Activated CD4-positive, alpha-beta T cell treated with anti-CD3 and anti-CD28 coated beads for 1 hour (primary cell): ENCODE results near the gene GDF10.

Experiments used
- DNase-seq: peaks from one replicate; pipeline ENCODE4 v3.0.0-alpha.2; 2020

The GDF10 gene

GRCh38 chr10:47269294-47269693 is 30.7 kb upstream of the GDF10 start:
- no peak for DNase-seq

GRCh38 chr10:47276071-47276470 is 23.9 kb upstream of the GDF10 start:
- no peak for DNase-seq

DNA sequence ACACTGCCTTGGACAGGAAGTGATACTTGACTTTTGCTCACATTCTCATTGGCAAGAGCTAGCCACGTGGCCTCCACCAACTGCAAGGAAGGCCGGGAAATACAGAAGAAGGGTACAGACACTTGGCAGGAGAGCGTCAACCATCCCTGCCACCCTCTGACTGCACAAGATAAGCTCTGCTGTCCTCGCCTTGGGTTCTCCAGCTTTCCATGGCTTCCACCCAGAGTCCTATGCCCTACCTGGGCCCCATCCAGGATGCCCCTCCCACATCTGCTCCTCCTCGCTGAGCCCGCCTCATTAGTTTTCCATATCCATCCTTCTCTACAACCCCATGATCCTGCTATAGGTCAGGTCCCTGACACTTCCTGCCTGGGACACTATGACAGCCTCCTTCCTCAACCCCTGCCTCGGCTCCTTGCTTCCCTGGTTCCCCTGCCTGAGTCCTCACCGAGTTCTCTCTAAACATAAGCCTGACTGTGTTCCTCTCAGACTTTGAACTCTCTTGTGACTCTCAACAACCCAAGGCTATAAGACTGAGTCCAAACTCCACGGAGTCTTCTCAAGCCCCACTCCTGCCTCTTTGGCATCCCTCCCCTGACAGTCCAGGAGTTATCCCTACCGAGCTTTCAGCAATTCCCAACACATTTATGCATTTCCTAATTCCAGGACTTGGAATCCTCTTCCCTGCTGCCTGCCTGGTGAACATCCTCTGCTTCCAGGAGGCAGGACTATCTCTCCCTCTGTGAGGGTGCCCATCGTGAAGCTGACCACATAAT is 23.2 kb upstream of the GDF10 start:
- DNase-seq, result no peak

GRCh38 chr10:47277352-47278151 is 22.4 kb upstream of the GDF10 start:
- DNase-seq, result peak; percentile 25

DNA sequence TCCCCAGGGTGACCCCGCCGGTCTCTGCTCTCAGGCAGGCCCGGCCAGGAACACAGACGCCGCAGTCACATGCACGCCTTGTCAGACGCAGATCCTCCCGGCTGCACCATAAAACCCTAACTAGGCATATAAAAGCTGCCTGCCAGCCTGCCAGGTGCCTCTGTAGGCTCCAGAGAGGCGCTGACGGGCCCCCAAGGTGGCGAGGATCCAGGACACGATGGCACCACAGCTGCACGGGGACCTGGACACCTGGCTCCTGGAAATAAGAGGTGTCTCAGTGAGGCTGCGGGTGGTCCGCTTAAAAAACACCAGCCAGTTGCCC is 21.9 kb upstream of the GDF10 start:
- no peak for DNase-seq

- DNase-seq, result no peak
Observed at GRCh38 chr10:47278720-47279119, 21.3 kb upstream of the GDF10 start.

DNA sequence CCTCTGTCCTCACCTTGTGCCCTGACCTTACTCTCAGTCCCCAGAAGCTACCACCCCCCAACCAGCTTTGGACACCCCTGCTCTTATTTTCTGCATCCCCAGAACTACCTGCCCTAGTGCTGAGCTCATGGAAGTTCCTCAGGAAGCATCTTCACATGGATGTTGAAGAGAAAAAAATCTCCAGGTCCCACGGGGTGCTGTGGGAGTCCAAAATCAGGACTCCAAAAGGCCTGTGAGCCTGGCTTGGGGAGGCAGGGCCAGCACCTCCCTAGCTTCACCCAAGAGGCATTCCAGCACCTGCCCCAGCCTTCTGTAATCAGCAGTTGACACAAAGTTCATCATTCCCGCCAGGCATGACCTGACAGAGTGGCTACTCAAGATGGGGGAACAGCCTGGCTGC is 20.7 kb upstream of the GDF10 start:
- DNase-seq, result no peak

DNA sequence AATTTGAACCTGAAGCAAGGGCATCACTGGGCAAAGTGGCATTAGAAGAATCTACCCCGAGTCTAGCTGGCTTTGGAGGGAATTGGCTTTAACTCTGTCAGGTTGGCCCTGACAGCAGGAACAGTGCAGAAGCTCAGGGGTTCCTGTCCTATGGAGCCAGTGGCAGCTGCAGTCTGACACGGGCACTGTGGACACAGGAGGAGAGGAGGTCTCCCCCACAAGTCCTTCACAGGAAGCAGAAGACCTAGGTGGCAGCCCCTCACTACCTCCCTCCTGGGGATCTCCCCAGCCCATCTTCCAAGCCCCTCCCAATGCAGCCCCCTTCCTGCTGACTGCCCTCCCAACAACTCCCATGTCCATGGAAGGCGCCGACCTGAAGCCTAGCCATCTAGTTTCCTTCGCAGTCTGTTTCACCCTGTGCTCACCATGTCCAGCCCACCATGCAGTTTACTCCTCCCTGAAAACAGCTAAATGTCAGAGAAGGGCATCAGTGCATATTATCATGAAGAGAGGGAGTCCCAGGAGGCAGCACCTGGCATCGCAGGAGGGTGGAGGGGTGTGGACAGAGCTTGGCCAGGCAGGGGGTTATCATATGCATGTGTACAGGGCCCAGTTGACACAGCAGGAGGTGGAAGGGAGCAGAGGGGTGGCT is 17.9 kb upstream of the GDF10 start:
- DNase-seq, result no peak

- no peak for DNase-seq
Observed at GRCh38 chr10:47282657-47283018, 17.4 kb upstream of the GDF10 start.

DNA sequence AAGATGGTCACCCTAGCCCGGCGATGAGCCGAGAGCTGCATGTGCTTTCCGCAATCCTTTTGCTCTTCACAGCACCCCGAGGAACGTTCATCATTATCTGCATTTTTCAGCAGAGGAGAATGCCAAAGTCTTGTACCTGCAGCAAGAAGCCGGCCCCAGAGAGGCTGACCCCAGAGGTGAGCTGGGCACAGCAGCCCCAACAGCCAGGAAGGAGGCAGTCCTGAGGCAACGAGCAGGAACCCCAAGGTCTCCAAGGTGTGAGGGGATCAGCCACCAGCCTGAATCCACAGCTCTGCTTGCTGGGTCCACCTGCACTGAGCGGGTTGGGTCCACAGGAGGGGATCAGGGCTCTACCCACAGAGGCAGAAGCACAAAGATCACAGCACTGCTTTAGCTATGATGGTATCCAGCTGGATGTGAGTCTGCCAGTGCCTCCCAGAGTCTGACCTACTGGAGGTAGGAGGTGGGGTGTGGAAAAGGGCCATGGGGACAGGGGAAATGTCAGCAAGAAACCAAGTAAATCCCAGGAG is 16.8 kb upstream of the GDF10 start:
- DNase-seq, result no peak

DNA sequence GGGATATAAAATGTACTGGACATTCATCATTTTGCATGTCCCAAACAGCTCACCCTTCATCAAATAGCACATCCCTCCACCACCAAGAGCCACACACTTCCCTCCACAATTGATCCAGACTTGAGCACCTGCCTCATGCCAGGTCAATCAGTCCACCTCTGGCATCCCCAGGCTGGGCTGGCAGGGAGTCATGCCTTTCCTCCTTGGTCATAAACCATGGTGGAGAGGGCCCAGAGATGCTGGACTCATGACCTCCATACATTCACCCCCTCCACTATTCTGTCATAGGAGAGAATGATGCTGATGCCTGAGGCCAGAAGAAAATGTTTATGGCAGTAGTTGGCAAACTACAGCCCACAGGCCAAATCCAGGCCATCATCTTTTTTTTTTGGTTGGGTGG is 16.1 kb upstream of the GDF10 start:
- DNase-seq, result no peak

- DNase-seq, result no peak
Observed at GRCh38 chr10:47285381-47286115, 14.4 kb upstream of the GDF10 start.

DNA sequence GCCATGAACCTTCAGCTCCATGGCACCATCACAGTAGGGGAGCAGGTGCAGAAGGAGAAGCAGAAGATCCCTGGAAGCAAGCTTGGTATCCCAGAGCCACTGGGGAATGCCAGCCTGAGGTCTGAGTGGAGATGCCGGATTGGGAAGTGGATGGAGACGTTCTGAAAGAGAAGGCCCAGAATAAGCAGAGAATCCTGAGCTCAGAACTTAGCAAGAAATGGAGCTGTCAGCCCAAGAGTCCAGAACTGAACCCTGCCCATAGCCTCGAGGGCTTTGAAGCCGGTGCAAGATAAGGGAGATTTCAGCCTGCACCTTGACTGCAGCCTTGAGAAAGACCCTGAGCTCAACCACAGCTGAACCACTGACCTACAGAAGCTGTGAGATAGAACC is 13.9 kb upstream of the GDF10 start:
- DNase-seq, result no peak

- DNase-seq, result no peak
Observed at GRCh38 chr10:47286591-47287315, 13.2 kb upstream of the GDF10 start.

DNA sequence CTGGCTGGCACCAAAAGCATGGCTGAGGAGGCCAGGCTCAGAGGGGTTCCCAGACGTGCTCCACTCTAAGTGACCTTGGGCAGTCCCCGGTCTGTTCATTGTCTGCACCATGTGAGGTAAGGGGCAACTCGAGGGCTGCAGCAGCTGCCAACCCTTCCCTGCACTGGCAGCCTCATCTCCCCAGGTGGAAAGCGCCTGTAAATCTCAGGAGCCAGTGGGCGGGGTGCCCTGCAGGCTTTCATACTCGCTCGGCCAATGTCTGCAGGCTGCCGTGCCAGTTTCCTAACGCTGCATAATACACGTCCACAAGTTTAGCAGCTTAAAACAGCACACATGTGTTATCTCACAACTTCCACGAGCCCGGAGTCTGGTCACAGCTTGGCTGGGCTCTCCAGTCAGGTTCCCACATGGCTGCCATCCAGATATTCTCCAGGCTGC is 12.6 kb upstream of the GDF10 start:
- no peak for DNase-seq

- no peak for DNase-seq
Observed at GRCh38 chr10:47287805-47288204, 12.2 kb upstream of the GDF10 start.

GRCh38 chr10:47288236-47288635 is 11.8 kb upstream of the GDF10 start:
- DNase-seq, result no peak

DNA sequence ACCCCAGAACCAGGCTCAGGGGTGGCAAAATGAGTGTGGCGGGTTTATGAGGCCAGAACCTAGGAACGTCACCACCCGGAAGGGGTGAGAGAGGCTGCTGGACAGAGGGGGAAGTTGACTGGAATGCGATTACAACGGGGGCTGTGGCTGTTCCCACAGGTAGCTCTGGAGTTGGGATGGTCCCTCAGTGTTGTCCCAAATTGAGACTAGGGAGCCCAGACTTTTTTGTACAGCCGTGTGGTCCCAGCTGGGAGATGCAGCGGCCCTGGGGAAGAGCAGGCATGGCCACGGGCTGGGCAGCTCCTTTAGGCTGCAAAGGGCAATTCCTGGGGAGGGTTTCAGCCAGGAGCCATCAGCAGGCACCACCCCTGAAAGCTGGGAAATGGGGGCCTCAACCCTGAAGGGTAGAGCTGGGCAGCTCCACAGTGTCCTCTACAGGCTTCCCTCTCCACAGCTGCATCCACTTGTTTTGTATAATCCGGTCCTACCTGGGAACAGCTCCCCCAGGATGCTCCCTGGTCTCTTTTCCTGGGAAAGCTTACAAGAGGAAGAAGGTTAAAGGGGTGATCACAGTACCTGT is 11.0 kb upstream of the GDF10 start:
- DNase-seq, result no peak

DNA sequence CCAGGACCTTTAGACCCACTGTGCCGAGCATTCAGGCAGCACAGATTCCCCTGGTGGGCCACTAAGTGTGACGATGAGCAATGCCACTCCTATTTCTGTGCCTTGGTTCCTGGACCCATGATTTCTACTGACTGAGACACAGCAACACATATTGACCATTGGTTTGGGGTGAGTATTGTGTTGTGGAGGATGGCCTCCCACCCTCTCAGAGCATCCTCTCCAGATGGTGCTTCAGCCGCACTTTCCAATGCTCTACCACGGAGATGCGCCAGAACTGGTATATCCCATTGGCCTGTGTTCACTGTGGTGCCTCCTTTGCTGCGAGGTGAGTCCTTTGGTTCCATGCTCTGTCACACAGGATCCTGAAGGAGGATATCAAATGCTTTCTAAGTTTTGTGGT is 10.1 kb upstream of the GDF10 start:
- no peak for DNase-seq

- DNase-seq, result no peak
Observed at GRCh38 chr10:47290338-47290737, 9.7 kb upstream of the GDF10 start.

DNA sequence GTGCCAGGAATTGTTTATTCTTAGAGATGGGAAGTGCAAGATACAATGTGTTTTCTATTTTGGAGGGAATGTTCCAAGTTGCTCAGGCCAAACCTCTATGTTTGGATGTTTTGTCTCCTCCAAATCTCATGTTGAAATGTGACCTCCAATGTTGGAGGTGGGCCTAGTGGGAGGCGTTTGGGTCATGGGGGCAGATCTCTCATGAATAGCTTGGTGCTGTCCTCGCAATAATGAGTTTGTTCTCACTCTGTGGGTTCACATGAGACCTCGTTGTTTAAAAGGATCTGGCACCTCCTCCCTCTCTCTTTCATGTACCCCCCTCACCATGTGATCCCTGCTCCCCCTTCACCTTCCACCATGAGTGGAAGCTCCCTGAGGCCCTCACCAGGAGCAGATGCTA is 8.3 kb upstream of the GDF10 start:
- DNase-seq, result no peak

DNA sequence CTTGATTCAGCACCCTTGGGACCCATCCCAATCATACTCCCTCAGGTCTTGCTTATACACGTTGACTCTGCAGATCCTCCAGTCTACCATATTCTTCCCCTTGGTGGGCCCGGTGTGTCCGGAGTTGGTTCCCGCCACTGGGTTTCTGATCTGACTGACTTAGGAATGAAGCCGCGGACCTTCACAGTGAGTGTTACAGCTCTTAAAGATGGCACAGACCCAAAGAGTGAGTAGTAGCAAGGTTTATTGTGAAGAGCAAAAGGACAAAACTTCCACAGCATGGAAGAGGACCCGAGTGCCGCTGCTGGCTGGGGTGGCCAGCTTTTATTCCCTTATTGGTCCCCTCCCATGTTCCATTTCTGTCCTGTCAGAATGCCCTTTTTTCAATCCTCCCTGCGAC is 5.9 kb upstream of the GDF10 start:
- DNase-seq, result no peak
